8988T (cell line): ENCODE measurements around the gene TRIM41.
A peak's percentile ranks its signal among the peaks of the same experiment; 100 is the strongest.
"Not testable (repeated sequence)": the region's sequence is repeated elsewhere in the genome, so short reads cannot be mapped to it uniquely, and the experiment has no call there.

ENCODE experiments used
- DNase-seq: peaks from one replicate; pipeline ENCODE4 v3.0.0; 2011

The TRIM41 gene

GRCh38 chr5:181223058-181223728, at the start of gene TRIM41:
TSS of gene TRIM41 (plus strand) at chr5:181223281. CDS start at chr5:181224000, 719 bp downstream.
- peak; percentile 75 for DNase-seq

GRCh38 chr5:181173420-181174342, 49.4 kb upstream of the TRIM41 start:
- no peak for DNase-seq

- no peak for DNase-seq
These were observed 46.7 kb upstream of the TRIM41 start for GRCh38 chr5:181176254-181176952.

- not testable (repeated sequence) for DNase-seq
These were observed 45.5 kb upstream of the TRIM41 start for GRCh38 chr5:181177559-181177958.

GRCh38 chr5:181181650-181182565, 41.2 kb upstream of the TRIM41 start:
- no peak for DNase-seq

- DNase-seq, result no peak
These were observed 40.4 kb upstream of the TRIM41 start for GRCh38 chr5:181182651-181183050.

GRCh38 chr5:181184845-181185216, 38.2 kb upstream of the TRIM41 start:
- DNase-seq, result no peak

GRCh38 chr5:181185560-181185959, 37.5 kb upstream of the TRIM41 start:
- DNase-seq, result no peak

GRCh38 chr5:181186022-181186421, 37.1 kb upstream of the TRIM41 start:
- no peak for DNase-seq

GRCh38 chr5:181186986-181187499, 36.0 kb upstream of the TRIM41 start:
- no peak for DNase-seq

- peak; percentile 71 for DNase-seq
These were observed 35.4 kb upstream of the TRIM41 start for GRCh38 chr5:181187500-181188213.

- DNase-seq, result no peak
These were observed 34.2 kb upstream of the TRIM41 start for GRCh38 chr5:181188700-181189362.

GRCh38 chr5:181189363-181189961, 33.6 kb upstream of the TRIM41 start:
- no peak for DNase-seq

GRCh38 chr5:181189962-181190710, 32.9 kb upstream of the TRIM41 start:
- no peak for DNase-seq

- no peak for DNase-seq
These were observed 32.2 kb upstream of the TRIM41 start for GRCh38 chr5:181190711-181191525.

- peak; percentile 90 for DNase-seq
These were observed 31.4 kb upstream of the TRIM41 start for GRCh38 chr5:181191526-181192336.

GRCh38 chr5:181192337-181193046, 30.6 kb upstream of the TRIM41 start:
- DNase-seq, result no peak
